PFSK-1 (cell line): ENCODE results near the gene ZCCHC10.
A peak's percentile ranks its signal among the peaks of the same experiment; 100 is the strongest.

ENCODE experiments used
- FOXP2 ChIP-seq: optimal IDR thresholded peaks from 2 replicates; pipeline ENCODE3; 2011; ENCODE audit warnings: borderline replicate concordance, control low read depth, inconsistent platforms; ENCODE audit not compliant: insufficient read depth; ENCODE audit errors: extremely low read length, extremely low read depth
- POLR2AphosphoS5 ChIP-seq: IDR thresholded peaks from 2 replicates; pipeline ENCODE4 v1.6.1; 2012; ENCODE audit warnings: low read depth, mild to moderate bottlenecking, control low read depth, low read length, moderate library complexity
- REST ChIP-seq, 2 experiments: IDR thresholded peaks; 2 replicates each; pipeline versions ENCODE4 v1.6.1 to v1.8.0; 2011 to 2012; ENCODE audit warnings: low read depth in 2 of 2, low read length in 2 of 2, control low read depth in 1 of 2, inconsistent platforms in 1 of 2, mild to moderate bottlenecking in 1 of 2, moderate library complexity in 1 of 2; ENCODE audit not compliant: insufficient read depth in 1 of 2
- SIN3A ChIP-seq: IDR thresholded peaks from 2 replicates; pipeline ENCODE4 v1.6.1; 2012; ENCODE audit warnings: mild to moderate bottlenecking, low read length, moderate library complexity, borderline replicate concordance; ENCODE audit not compliant: insufficient read depth
- TAF1 ChIP-seq: IDR thresholded peaks from 2 replicates; pipeline ENCODE4 v1.6.1; 2012; ENCODE audit warnings: low read length, control low read depth, borderline replicate concordance; ENCODE audit not compliant: insufficient read depth

ZCCHC10 gene

GRCh38 chr5:133054697-133055471, 28.5 kb upstream of the ZCCHC10 start:
- TF ChIP-seq FOXP2 = no peak
- TF ChIP-seq SIN3A = no peak
- TF ChIP-seq REST (IDR thresholded peaks at IDR 0.05; ENCODE audit: insufficient read depth in 1 of 2, low read depth in 2 of 2, low read length in 2 of 2) = no peak
- TF ChIP-seq TAF1 = no peak
- no peak for TF ChIP-seq POLR2AphosphoS5

GRCh38 chr5:133053448-133053847, 27.1 kb upstream of the ZCCHC10 start:
- TF ChIP-seq POLR2AphosphoS5 = no peak
- TF ChIP-seq SIN3A = no peak
- no peak for TF ChIP-seq REST (IDR thresholded peaks at IDR 0.05; ENCODE audit: insufficient read depth in 1 of 2, low read depth in 2 of 2, low read length in 2 of 2)
- TF ChIP-seq FOXP2 = no peak
- TF ChIP-seq TAF1 = no peak

- peak; percentile 42 for TF ChIP-seq FOXP2
- peak; percentile 56; the same call in 1 of the 2 replicates for TF ChIP-seq TAF1
- peak; percentile 91; the same call in 1 of the 2 replicates for TF ChIP-seq SIN3A
- TF ChIP-seq POLR2AphosphoS5 = peak; percentile 41; the same call in 1 of the 2 replicates
- TF ChIP-seq REST (IDR thresholded peaks at IDR 0.05; ENCODE audit: insufficient read depth in 1 of 2, low read depth in 2 of 2, low read length in 2 of 2) = no peak; a peak in 1 of 4 replicates
Observed at GRCh38 chr5:133052317-133053175, 26.2 kb upstream of the ZCCHC10 start.

GRCh38 chr5:133051542-133052316, 25.4 kb upstream of the ZCCHC10 start, which contains the start of gene HSPA4:
Gene HSPA4 (plus strand): TSS chr5:133052013. CDS start chr5:133052251, 238 bp downstream.
- TF ChIP-seq SIN3A (peak; percentile 88), REST (IDR thresholded peaks at IDR 0.05; ENCODE audit: insufficient read depth in 1 of 2, low read depth in 2 of 2, low read length in 2 of 2) (no peak), FOXP2 (peak; percentile 8), POLR2AphosphoS5 (peak; percentile 94), TAF1 (peak; percentile 74; the same call in 1 of the 2 replicates)
